ENCODE data around the gene RPS6KA5. TPM values are rescaled to one million over a fixed set of nuclear protein-coding genes. Genes with fewer than 3 reads are reported as not detected.

Gene RPS6KA5
- total RNA-seq, 1 experiment from 2014 or later: 3.8 TPM

- Mint-ChIP-seq H3K9me3 (no peaks in the 10 kb centered on the region), H3K27ac (peak overlapping the region in 1 of 3 experiments; percentile 8; a peak in 1 of 7 replicates), H3K4me1 (peaks cover 12% of the 10 kb centered on the region in 2 experiments), H3K36me3 (ENCODE audit: insufficient read depth in 1 of 3, low read depth in 3 of 3) (peaks cover 0 to 2% (median 2%) of the 10 kb centered on the region in 3 experiments; a peak in 3 of 7 replicates), H3K4me3 (no peak overlapping the region), H3K27me3 (ENCODE audit: low read depth) (no peaks in the 10 kb centered on the region)
- no peak overlapping the region for H3T11ph ChIP-seq (ENCODE audit: low read length)
- H4K5ac ChIP-seq (ENCODE audit: insufficient read length, low read depth, low read length): no peak overlapping the region
- H2BK15ac ChIP-seq (ENCODE audit: low read depth, low read length): no peak overlapping the region
- no peak overlapping the region for H4K91ac ChIP-seq (ENCODE audit: insufficient read length, low read depth, low read length)
- H2AFZ ChIP-seq (ENCODE audit: low read length): no peak overlapping the region
- H2BK20ac ChIP-seq (ENCODE audit: low read depth, low read length, poor library complexity, severe bottlenecking): no peak overlapping the region
- no peaks in the 10 kb centered on the region for H3K27me3 ChIP-seq (ENCODE audit: insufficient read depth, low read length)
- no peak overlapping the region for H3K56ac ChIP-seq (ENCODE audit: insufficient read length, low read depth, low read length)
- H3K4ac ChIP-seq (ENCODE audit: low read depth, low read length): no peak overlapping the region
- no peak overlapping the region for H3K23ac ChIP-seq (ENCODE audit: insufficient read length, low read depth, low read length)
- H2BK120ac ChIP-seq (ENCODE audit: low read depth, low read length, poor library complexity, severe bottlenecking): no peak overlapping the region
- no peak overlapping the region for H3K4me2 ChIP-seq (ENCODE audit: insufficient read depth, insufficient read length, low read length)
- H2BK12ac ChIP-seq (ENCODE audit: insufficient read length, low read depth, low read length): no peak overlapping the region
- H3K79me1 ChIP-seq (ENCODE audit: insufficient read depth, low read depth, low read length, poor library complexity, severe bottlenecking): no peaks in the 10 kb centered on the region
- H3K4me1 ChIP-seq (ENCODE audit: insufficient read depth, low read length): no peaks in the 10 kb centered on the region
- DNase-seq: no peak
- H3K18ac ChIP-seq (ENCODE audit: insufficient read length, low read depth, low read length): no peak overlapping the region
- no CpG with 5 or more reads among the region's 5 CpGs for WGBS (ENCODE audit: extremely low coverage, insufficient read length, low lambda C conversion rate)
- no peak overlapping the region for H3K9ac ChIP-seq (ENCODE audit: extremely low read depth, insufficient read length, low read length)
- H2BK5ac ChIP-seq (ENCODE audit: insufficient read length, low read length): no peak overlapping the region
- H3K27ac ChIP-seq (ENCODE audit: insufficient read length, low read depth, low read length): no peak overlapping the region
- H3K14ac ChIP-seq (ENCODE audit: insufficient read depth, low read length): no peak overlapping the region
- TF ChIP-seq CTCF (conservative IDR thresholded peaks at IDR 0.05): no peak
- H3K23me2 ChIP-seq (ENCODE audit: insufficient read length, low read depth, low read length, poor library complexity, severe bottlenecking): no peaks in the 10 kb centered on the region
- H4K8ac ChIP-seq (replicated peaks; ENCODE audit: insufficient read length, low read depth, low read length): no peak overlapping the region
- no peaks in the 10 kb centered on the region for H4K20me1 ChIP-seq (ENCODE audit: control insufficient read depth, insufficient read depth, insufficient read length)
- H3K79me2 ChIP-seq (ENCODE audit: insufficient read depth, low read length): no peaks in the 10 kb centered on the region
- H2AK5ac ChIP-seq (ENCODE audit: insufficient read length, low read length): no peak overlapping the region
- H3K9me3 ChIP-seq (ENCODE audit: control insufficient read depth, low read depth, low read length): no peaks in the 10 kb centered on the region
Observed at GRCh38 chr14:90874599-90874998, 185.8 kb downstream of the RPS6KA5 start.
